Neuronal stem cell (in vitro differentiated cells): ENCODE measurements around the gene C5orf63.
"Not testable (repeated sequence)": the region's sequence is repeated elsewhere in the genome, so short reads cannot be mapped to it uniquely, and the experiment has no call there.

Experiments
- DNase-seq: peaks from one replicate; pipeline ENCODE4 v3.0.0-alpha.2; 2013; ENCODE audit warnings: low spot score
- H2AFZ ChIP-seq: one replicate; pipeline ENCODE4 v1.6.1; 2013; ENCODE audit warnings: mild to moderate bottlenecking, low read length, inconsistent platforms
- H2AK5ac ChIP-seq: 2 replicates; pipeline ENCODE4 v1.6.1; 2013; ENCODE audit warnings: low read depth, mild to moderate bottlenecking, inconsistent platforms, low read length, moderate library complexity, mixed read lengths
- H2BK120ac ChIP-seq: 2 replicates; pipeline ENCODE4 v1.6.1; 2013; ENCODE audit warnings: low read depth, mild to moderate bottlenecking, inconsistent platforms, low read length, moderate library complexity, mixed read lengths
- H2BK12ac ChIP-seq: one replicate; pipeline ENCODE4 v1.6.1; 2013; ENCODE audit warnings: low read length, inconsistent platforms
- H2BK15ac ChIP-seq: 2 replicates; pipeline ENCODE4 v1.6.1; 2013; ENCODE audit warnings: mild to moderate bottlenecking, low read length, inconsistent platforms, mixed read lengths
- H2BK5ac ChIP-seq: one replicate; pipeline ENCODE4 v1.6.1; 2013; ENCODE audit warnings: inconsistent platforms, mild to moderate bottlenecking, low read length, moderate library complexity
- H3K14ac ChIP-seq: one replicate; pipeline ENCODE4 v1.6.1; 2013; ENCODE audit warnings: low read length, inconsistent platforms
- H3K18ac ChIP-seq: 2 replicates; pipeline ENCODE4 v1.6.1; 2013; ENCODE audit warnings: low read length, inconsistent platforms
- H3K23ac ChIP-seq: 2 replicates; pipeline ENCODE4 v1.6.1; 2013; ENCODE audit warnings: low read depth, mild to moderate bottlenecking, mixed read lengths, low read length, inconsistent platforms; ENCODE audit not compliant: poor library complexity
- H3K27ac ChIP-seq: replicated peaks from 3 replicates; pipeline ENCODE4 v1.5.1; 2013; ENCODE audit warnings: low read length, inconsistent platforms
- H3K27me3 ChIP-seq, 3 experiments: 2 replicates each; pipeline ENCODE4 v1.6.1; 2013; ENCODE audit warnings: low read length in 3 of 3, mild to moderate bottlenecking in 2 of 3, inconsistent platforms in 1 of 3, low read depth in 1 of 3, mixed read lengths in 1 of 3, moderate library complexity in 1 of 3; ENCODE audit not compliant: control insufficient read depth in 3 of 3, insufficient read depth in 3 of 3
- H3K36me3 ChIP-seq, 2 donors: replicated peaks in 1 of 2; 2 replicates each; pipeline ENCODE4 v1.6.1; 2013; ENCODE audit warnings: low read length in 2 of 2; ENCODE audit not compliant: control insufficient read depth in 2 of 2, insufficient read depth in 2 of 2
- H3K4ac ChIP-seq: 2 replicates; pipeline ENCODE4 v1.6.1; 2013; ENCODE audit warnings: inconsistent platforms, mild to moderate bottlenecking, low read length, moderate library complexity
- H3K4me1 ChIP-seq, 2 donors: 1 replicate in 1 of 2; 2 replicates in 1 of 2; pipeline ENCODE4 v1.6.1; 2013; ENCODE audit warnings: low read length in 2 of 2, low read depth in 1 of 2; ENCODE audit not compliant: control insufficient read depth in 2 of 2, insufficient read depth in 1 of 2
- H3K4me2 ChIP-seq: one replicate; pipeline ENCODE4 v1.6.1; 2013; ENCODE audit warnings: mild to moderate bottlenecking, low read length, inconsistent platforms; ENCODE audit not compliant: insufficient read depth, poor library complexity, severe bottlenecking
- H3K4me3 ChIP-seq, 2 donors: 2 replicates each; pipeline ENCODE4 v1.5.1; 2013; ENCODE audit warnings: low read length in 2 of 2, mild to moderate bottlenecking in 2 of 2, inconsistent platforms in 1 of 2, moderate library complexity in 1 of 2
- H3K79me1 ChIP-seq: one replicate; pipeline ENCODE4 v1.6.1; 2013; ENCODE audit warnings: low read depth, mild to moderate bottlenecking, inconsistent platforms, low read length, moderate library complexity
- H3K9ac ChIP-seq: one replicate; pipeline ENCODE4 v1.6.1; 2013; ENCODE audit warnings: mild to moderate bottlenecking, low read depth, low read length, inconsistent platforms; ENCODE audit not compliant: poor library complexity
- H3K9me3 ChIP-seq, 2 donors: replicated peaks in 1 of 2; 2 replicates each; pipeline versions ENCODE3 to v1.6.1; 2013; ENCODE audit warnings: low read length in 2 of 2, mild to moderate bottlenecking in 2 of 2, inconsistent platforms in 1 of 2, low read depth in 1 of 2, mixed read lengths in 1 of 2, moderate library complexity in 1 of 2; ENCODE audit not compliant: control insufficient read depth in 2 of 2, insufficient read depth in 1 of 2
- H4K8ac ChIP-seq: one replicate; pipeline ENCODE4 v1.6.1; 2013; ENCODE audit warnings: low read depth, mild to moderate bottlenecking, inconsistent platforms, low read length, moderate library complexity
- H4K91ac ChIP-seq: one replicate; pipeline ENCODE4 v1.6.1; 2013; ENCODE audit warnings: low read length, low read depth, mild to moderate bottlenecking, inconsistent platforms; ENCODE audit not compliant: poor library complexity
- WGBS, 2 donors: extraction: QIAGEN DNeasy Blood & Tissue Kit; methylation state at CpG; one replicate each; pipeline ENCODE4 v1.1.7; 2013; ENCODE audit warnings: missing lambda C conversion rate in 2 of 2, mixed read lengths in 1 of 2; ENCODE audit not compliant: insufficient read length in 2 of 2, insufficient replicate concordance in 1 of 2; ENCODE audit errors: extremely low coverage in 2 of 2; 5-methylcytosine and 5-hydroxymethylcytosine counted together

C5orf63 gene

DNA sequence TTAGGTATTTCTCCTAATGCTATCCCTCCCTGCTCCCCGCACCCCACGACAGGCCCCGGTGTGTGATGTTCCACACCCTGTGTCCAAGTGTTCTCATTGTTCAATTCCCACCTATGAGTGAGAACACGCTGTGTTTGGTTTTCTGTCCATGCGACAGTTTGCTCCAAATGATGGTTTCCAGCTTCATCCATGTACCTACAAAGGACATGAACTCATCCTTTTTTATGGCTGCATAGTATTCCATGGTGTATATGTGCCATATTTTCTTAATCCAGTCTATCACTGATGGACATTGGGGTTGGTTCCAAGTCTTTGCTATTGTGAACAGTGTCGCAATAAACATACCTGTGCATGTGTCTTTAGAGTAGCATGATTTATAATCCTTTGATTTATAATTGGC lies 19.8 kb downstream of the C5orf63 start:
- H2AFZ ChIP-seq, H2BK12ac ChIP-seq, H3K4ac ChIP-seq, H2BK15ac ChIP-seq, H2AK5ac ChIP-seq, H2BK5ac ChIP-seq, H2BK120ac ChIP-seq, H4K91ac ChIP-seq, H3K27ac ChIP-seq, H3K4me1 ChIP-seq, H3K4me3 ChIP-seq, H3K9me3 ChIP-seq, H3K23ac ChIP-seq, H3K79me1 ChIP-seq, H3K9ac ChIP-seq, H4K8ac ChIP-seq, H3K14ac ChIP-seq, H3K27me3 ChIP-seq, DNase-seq, H3K18ac ChIP-seq, H3K36me3 ChIP-seq, H3K4me2 ChIP-seq: not testable (repeated sequence)
- no CpG with 5 or more reads among the region's 6 CpGs for WGBS, 2 donors

DNA sequence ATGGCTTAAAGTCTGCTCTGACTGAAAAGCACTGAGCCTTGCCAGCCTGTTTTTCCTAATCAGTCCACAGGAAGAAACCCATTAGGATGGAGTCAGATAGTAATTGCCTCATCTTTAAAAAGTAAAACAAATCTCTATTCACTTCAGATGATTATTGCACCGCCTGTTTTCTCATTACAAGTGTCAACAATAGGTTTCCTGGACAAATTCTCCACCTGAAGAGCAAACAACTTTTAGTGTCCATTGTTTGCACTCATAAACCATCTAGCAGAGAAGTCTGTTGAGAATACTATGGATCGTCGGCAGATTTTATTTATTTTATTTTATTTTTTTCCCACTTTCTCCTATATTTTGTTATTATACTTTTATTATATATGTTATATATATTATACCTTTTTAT lies 20.3 kb downstream of the C5orf63 start:
- Histone ChIP-seq H3K9me3 (peaks cover 0 to 9% of the 10 kb centered on the region in 2 donors), H2BK12ac (no peak overlapping the region), H2BK5ac (no peak overlapping the region), H3K14ac (no peak overlapping the region), H3K23ac (no peak overlapping the region), H3K36me3 (no peaks in the 10 kb centered on the region), H3K4ac (no peak overlapping the region), H3K27ac (no peak overlapping the region), H3K4me1 (no peaks in the 10 kb centered on the region), H2BK15ac (no peak overlapping the region), H2AK5ac (no peak overlapping the region), H2BK120ac (no peak overlapping the region), H4K91ac (no peak overlapping the region), H3K18ac (no peak overlapping the region), H3K4me2 (no peak overlapping the region), H2AFZ (no peak overlapping the region), H4K8ac (no peak overlapping the region), H3K27me3 (peaks cover 0 to 5% (median 0%) of the 10 kb centered on the region in 3 experiments), H3K4me3 (no peak overlapping the region), H3K9ac (no peak overlapping the region), H3K79me1 (no peaks in the 10 kb centered on the region)
- no CpG with 5 or more reads among the region's 3 CpGs for WGBS, 2 donors
- DNase-seq: no peak

DNA sequence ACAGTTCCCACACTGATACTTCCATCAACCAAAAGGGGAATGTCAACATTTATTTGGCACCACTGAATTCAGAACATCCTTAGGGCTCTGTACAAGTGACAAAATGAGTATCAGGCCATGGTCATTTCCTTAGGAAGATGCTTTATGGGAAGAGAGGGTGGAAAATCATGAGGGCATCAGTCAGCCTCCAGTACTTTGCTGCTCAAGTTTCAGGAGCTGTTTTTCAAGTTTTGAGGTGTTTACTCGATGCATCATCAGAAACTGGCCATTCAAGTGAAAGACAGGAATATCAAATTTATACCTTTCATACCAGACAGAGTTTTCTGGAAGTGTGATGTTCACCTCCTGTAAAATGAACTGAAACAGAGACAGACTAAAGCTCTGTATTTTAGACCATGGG lies 21.7 kb downstream of the C5orf63 start:
- Histone ChIP-seq H3K9me3 (peaks cover 0 to 9% of the 10 kb centered on the region in 2 donors), H3K4me2 (no peak overlapping the region), H3K23ac (no peak overlapping the region), H3K4ac (no peak overlapping the region), H3K36me3 (no peaks in the 10 kb centered on the region), H3K27me3 (peaks cover 0 to 14% (median 0%) of the 10 kb centered on the region in 3 experiments), H3K18ac (no peak overlapping the region), H3K14ac (no peak overlapping the region), H2BK5ac (no peak overlapping the region), H3K4me1 (no peaks in the 10 kb centered on the region), H4K8ac (no peak overlapping the region), H2BK15ac (no peak overlapping the region), H3K79me1 (no peaks in the 10 kb centered on the region), H3K4me3 (no peak overlapping the region), H2BK120ac (no peak overlapping the region), H2AFZ (no peak overlapping the region), H4K91ac (no peak overlapping the region), H3K9ac (no peak overlapping the region), H2AK5ac (no peak overlapping the region), H2BK12ac (no peak overlapping the region), H3K27ac (no peak overlapping the region)
- WGBS, 2 donors: no CpG with 5 or more reads among the region's 1 CpG
- no peak for DNase-seq

DNA sequence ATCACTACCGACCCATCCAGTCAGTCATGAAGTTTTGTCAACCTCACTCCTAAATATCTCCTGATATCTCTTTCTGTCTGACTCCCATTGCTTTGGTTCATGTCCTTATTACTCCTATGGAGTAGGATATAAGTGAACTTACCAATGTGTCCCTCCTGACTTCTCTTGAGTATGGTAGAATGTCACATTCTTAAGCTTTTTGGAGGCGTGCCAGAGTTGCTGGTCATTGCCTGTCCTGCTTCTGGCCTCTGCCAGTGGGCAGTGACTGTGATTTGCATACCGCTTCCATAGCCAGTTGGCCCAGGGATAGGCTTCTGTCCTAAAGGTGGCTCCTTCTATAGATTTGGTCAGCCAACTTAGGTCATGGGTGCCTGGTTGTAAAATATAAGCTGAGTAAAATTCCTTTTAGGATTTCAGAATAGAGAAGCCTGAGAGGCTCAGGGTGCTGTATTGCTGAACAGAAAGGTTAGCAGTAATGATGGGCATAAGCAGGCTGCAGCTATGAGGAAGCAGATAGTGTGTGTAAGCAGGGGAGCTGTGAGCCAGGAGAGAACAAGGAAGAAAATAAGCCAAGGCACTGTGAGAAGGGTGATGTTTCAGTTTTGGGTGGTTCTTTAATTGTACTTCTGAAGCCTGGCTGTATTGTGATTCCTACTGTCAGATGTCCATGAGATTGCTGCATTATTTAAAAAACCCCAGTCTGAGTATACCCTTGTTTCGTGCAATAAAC lies 26.8 kb downstream of the C5orf63 start:
- no peak overlapping the region for H2AFZ ChIP-seq
- H2BK15ac ChIP-seq: no peak overlapping the region
- H2BK5ac ChIP-seq: no peak overlapping the region
- H3K79me1 ChIP-seq: no peaks in the 10 kb centered on the region
- no peak overlapping the region for H3K18ac ChIP-seq
- no peak overlapping the region for H3K4me2 ChIP-seq
- no CpG with 5 or more reads among the region's 4 CpGs for WGBS, 2 donors
- peaks cover 0 to 2% of the 10 kb centered on the region in 2 donors for H3K4me1 ChIP-seq
- H2BK12ac ChIP-seq: no peak overlapping the region
- no peak overlapping the region for H3K9ac ChIP-seq
- H4K8ac ChIP-seq: no peak overlapping the region
- H4K91ac ChIP-seq: no peak overlapping the region
- H3K4ac ChIP-seq: no peak overlapping the region
- H3K27ac ChIP-seq: no peak overlapping the region
- H3K27me3 ChIP-seq: peaks cover 0 to 14% (median 0%) of the 10 kb centered on the region in 3 experiments
- H3K9me3 ChIP-seq: no peaks in the 10 kb centered on the region
- H3K23ac ChIP-seq: no peak overlapping the region
- no peak overlapping the region for H3K14ac ChIP-seq
- H3K4me3 ChIP-seq: no peak overlapping the region
- no peak overlapping the region for H2AK5ac ChIP-seq
- H2BK120ac ChIP-seq: no peak overlapping the region
- no peak for DNase-seq
- no peaks in the 10 kb centered on the region for H3K36me3 ChIP-seq
